Measurements from ENCODE around the gene HSD17B1.

GRCh38 chr17:42561897-42562387, 9.2 kb downstream of the HSD17B1 start, which contains the start of gene COASY:
- peak; percentile 45 to 70 for TF ChIP-seq POLR2A (IDR thresholded peaks at IDR 0.05)
- TF ChIP-seq CTCF (IDR thresholded peaks at IDR 0.05 in 4 of 5, conservative IDR thresholded peaks at IDR 0.05 in 1 of 5), result no peak
